ENCODE measurements around the gene SH3GL2. TPM values are rescaled to one million over a fixed set of nuclear protein-coding genes. Genes with fewer than 3 reads are reported as not detected.

Gene SH3GL2
- polyA plus RNA-seq, 3 donors: not detected

DNA sequence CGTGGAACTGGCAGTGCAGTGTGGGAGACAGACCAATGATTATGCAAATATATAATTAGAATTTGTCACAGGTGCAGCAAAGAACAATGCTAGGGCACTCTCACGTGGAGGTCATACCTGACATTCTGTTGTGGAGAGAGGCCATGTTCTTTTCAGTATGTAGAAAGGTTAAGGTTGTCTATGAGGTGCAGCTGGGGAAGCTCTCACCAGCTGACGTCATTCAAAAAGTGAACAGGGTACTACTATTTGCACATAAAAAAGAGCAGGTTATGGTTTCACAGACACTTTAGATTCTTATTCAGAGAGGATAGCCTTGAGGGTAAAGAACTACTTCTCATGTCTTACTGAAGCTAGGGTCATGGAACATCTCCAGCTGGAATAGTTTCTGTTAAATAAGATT, 19.1 kb downstream of the SH3GL2 start:
- H3K9me3 ChIP-seq (replicated peaks in 1 of 2; ENCODE audit: control insufficient read depth in 1 of 2, insufficient read depth in 1 of 2, low read length in 2 of 2): no peaks in the 10 kb centered on the region
- no peak overlapping the region for H3K4me2 ChIP-seq (replicated peaks; ENCODE audit: extremely low read depth, low read length, poor library complexity, severe bottlenecking)
- no peak overlapping the region for H3K4me3 ChIP-seq (replicated peaks in 1 of 3; ENCODE audit: low read depth in 2 of 3, low read length in 3 of 3)
- Mint-ChIP-seq H3K9me3 (no peaks in the 10 kb centered on the region), H3K4me1 (no peaks in the 10 kb centered on the region), H3K36me3 (no peaks in the 10 kb centered on the region), H3K27ac (no peak overlapping the region), H3K27me3 (ENCODE audit: low read depth in 3 of 3) (peaks cover 0 to 4% (median 0%) of the 10 kb centered on the region in 3 donors), H3K4me3 (no peak overlapping the region)
- no peaks in the 10 kb centered on the region for H3K79me2 ChIP-seq (ENCODE audit: insufficient read depth, low read length)
- 86% methylated on average over 2 of the region's 3 CpGs for whole genome bisulfite sequencing (ENCODE audit: insufficient coverage)
- H2AFZ ChIP-seq (ENCODE audit: insufficient read depth, low read depth, low read length, poor library complexity, severe bottlenecking): no peak overlapping the region
- DNase-seq: no peak
- intact Hi-C loops (cut with micrococcal nuclease): no loop called here
- no peak overlapping the region for H3K9ac ChIP-seq (ENCODE audit: insufficient read depth, low read length, poor library complexity, severe bottlenecking)
- no peaks in the 10 kb centered on the region for H3K36me3 ChIP-seq (replicated peaks in 1 of 2; ENCODE audit: control insufficient read depth in 1 of 2, insufficient read depth in 2 of 2, low read length in 2 of 2)
- no peaks in the 10 kb centered on the region for H4K20me1 ChIP-seq (ENCODE audit: insufficient read depth, low read length)
- no peaks in the 10 kb centered on the region for H3K27me3 ChIP-seq (ENCODE audit: control insufficient read depth in 2 of 2, insufficient read depth in 2 of 2, low read length in 2 of 2)
- H3K4me1 ChIP-seq (ENCODE audit: control insufficient read depth in 1 of 2, insufficient read depth in 2 of 2, low read length in 2 of 2): no peaks in the 10 kb centered on the region
- TF ChIP-seq, protein P1, sequence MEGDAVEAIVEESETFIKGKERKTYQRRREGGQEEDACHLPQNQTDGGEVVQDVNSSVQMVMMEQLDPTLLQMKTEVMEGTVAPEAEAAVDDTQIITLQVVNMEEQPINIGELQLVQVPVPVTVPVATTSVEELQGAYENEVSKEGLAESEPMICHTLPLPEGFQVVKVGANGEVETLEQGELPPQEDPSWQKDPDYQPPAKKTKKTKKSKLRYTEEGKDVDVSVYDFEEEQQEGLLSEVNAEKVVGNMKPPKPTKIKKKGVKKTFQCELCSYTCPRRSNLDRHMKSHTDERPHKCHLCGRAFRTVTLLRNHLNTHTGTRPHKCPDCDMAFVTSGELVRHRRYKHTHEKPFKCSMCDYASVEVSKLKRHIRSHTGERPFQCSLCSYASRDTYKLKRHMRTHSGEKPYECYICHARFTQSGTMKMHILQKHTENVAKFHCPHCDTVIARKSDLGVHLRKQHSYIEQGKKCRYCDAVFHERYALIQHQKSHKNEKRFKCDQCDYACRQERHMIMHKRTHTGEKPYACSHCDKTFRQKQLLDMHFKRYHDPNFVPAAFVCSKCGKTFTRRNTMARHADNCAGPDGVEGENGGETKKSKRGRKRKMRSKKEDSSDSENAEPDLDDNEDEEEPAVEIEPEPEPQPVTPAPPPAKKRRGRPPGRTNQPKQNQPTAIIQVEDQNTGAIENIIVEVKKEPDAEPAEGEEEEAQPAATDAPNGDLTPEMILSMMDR (IDR thresholded peaks at IDR 0.05): no peak
- no peak overlapping the region for H3K27ac ChIP-seq (ENCODE audit: low read depth in 1 of 2, low read length in 2 of 2)

DNA sequence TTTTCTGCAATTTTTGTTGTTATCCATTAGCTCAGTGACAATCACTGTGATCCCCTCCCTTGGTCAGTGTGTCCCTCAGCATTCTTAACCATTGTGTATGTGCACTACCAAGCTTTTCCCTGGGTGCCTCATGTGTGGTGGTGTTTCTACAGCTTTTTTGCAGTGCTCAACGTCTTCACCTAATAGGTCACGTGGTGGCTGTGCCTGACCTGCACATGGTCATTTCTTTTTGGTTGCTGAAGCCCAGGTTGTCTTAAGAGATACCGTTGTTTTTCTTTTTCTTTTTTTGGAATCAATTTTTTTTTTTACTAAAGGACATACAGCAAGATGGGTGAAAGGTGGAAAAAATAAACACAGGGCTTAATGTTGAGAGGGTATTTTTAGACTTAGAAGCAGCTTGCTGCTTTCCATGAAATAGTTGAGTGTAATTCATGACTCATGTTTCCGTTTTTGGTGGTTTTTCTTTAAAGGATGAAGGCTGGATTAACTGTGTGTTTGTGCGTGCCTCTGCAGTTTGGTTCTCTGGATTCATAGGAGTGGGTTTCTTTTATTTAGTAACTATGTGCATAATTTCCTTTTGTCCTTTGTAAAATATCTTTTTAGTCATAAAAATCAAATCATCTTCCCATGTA, 22.2 kb downstream of the SH3GL2 start:
- 45% methylated on average over 2 of the region's 5 CpGs for WGBS (ENCODE audit: insufficient coverage)
- H2AFZ ChIP-seq (ENCODE audit: insufficient read depth, low read depth, low read length, poor library complexity, severe bottlenecking): no peak overlapping the region
- H3K79me2 ChIP-seq (ENCODE audit: insufficient read depth, low read length): no peaks in the 10 kb centered on the region
- no peak overlapping the region for H3K4me3 ChIP-seq (replicated peaks in 1 of 3; ENCODE audit: low read depth in 2 of 3, low read length in 3 of 3)
- no peak overlapping the region for H3K4me3 Mint-ChIP-seq
- H3K4me1 ChIP-seq (ENCODE audit: control insufficient read depth in 1 of 2, insufficient read depth in 2 of 2, low read length in 2 of 2): no peaks in the 10 kb centered on the region
- no peak for DNase-seq
- H3K36me3 ChIP-seq (replicated peaks in 1 of 2; ENCODE audit: control insufficient read depth in 1 of 2, insufficient read depth in 2 of 2, low read length in 2 of 2): no peaks in the 10 kb centered on the region
- no peaks in the 10 kb centered on the region for H3K4me1 Mint-ChIP-seq
- no peaks in the 10 kb centered on the region for H3K36me3 Mint-ChIP-seq
- intact Hi-C loops (cut with micrococcal nuclease): no loop called here
- peaks cover 0 to 4% (median 0%) of the 10 kb centered on the region in 3 donors for H3K27me3 Mint-ChIP-seq (ENCODE audit: low read depth in 3 of 3)
- H3K4me2 ChIP-seq (replicated peaks; ENCODE audit: extremely low read depth, low read length, poor library complexity, severe bottlenecking): no peak overlapping the region
- H3K27ac Mint-ChIP-seq: no peak overlapping the region
- H4K20me1 ChIP-seq (ENCODE audit: insufficient read depth, low read length): no peaks in the 10 kb centered on the region
- no peak overlapping the region for H3K27ac ChIP-seq (ENCODE audit: low read depth in 1 of 2, low read length in 2 of 2)
- no peaks in the 10 kb centered on the region for H3K9me3 ChIP-seq (replicated peaks in 1 of 2; ENCODE audit: control insufficient read depth in 1 of 2, insufficient read depth in 1 of 2, low read length in 2 of 2)
- no peaks in the 10 kb centered on the region for H3K27me3 ChIP-seq (ENCODE audit: control insufficient read depth in 2 of 2, insufficient read depth in 2 of 2, low read length in 2 of 2)
- H3K9ac ChIP-seq (ENCODE audit: insufficient read depth, low read length, poor library complexity, severe bottlenecking): no peak overlapping the region
- peaks cover 0 to 3% (median 0%) of the 10 kb centered on the region in 7 donors for H3K9me3 Mint-ChIP-seq
- TF ChIP-seq, protein P1 (IDR thresholded peaks at IDR 0.05): no peak
